Panc1 (cell line): ENCODE results near the gene ROBO1.

Source experiments
- POLR2AphosphoS5 ChIP-seq: IDR thresholded peaks from 2 replicates; pipeline ENCODE4 v1.6.1; 2012; ENCODE audit warnings: mild to moderate bottlenecking, low read depth, low read length, moderate library complexity
- SIN3A ChIP-seq: IDR thresholded peaks from 2 replicates; pipeline ENCODE4 v1.6.1; 2012; ENCODE audit warnings: low read depth, mild to moderate bottlenecking, low read length, moderate library complexity, borderline replicate concordance; ENCODE audit not compliant: insufficient read depth
- TF ChIP-seq, protein P1 (sequence below): fragments of 450-650 bp; IDR thresholded peaks from 2 replicates; pipeline ENCODE4 v1.5.1; 2017; ENCODE audit warnings: mild to moderate bottlenecking

DNA sequence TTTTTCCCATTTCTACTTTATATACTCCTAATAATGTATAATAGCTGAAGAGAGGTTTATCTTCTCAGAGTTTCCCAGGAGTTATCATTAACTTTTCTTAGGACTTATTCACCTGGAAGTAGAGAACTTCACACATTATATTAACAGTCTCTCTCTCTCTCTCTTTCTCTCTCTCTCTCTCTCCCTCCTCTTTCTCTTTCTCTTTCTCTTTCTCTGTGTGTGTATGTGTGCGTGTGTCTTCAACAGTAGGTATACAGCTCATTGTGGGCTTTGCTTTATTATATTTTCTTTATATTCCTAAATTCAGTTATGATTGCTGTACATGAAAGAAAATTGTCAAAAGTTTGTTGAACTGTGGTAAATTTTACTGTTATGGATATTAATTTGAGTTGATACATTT, 353.8 kb downstream of the ROBO1 start:
- TF ChIP-seq, protein P1, sequence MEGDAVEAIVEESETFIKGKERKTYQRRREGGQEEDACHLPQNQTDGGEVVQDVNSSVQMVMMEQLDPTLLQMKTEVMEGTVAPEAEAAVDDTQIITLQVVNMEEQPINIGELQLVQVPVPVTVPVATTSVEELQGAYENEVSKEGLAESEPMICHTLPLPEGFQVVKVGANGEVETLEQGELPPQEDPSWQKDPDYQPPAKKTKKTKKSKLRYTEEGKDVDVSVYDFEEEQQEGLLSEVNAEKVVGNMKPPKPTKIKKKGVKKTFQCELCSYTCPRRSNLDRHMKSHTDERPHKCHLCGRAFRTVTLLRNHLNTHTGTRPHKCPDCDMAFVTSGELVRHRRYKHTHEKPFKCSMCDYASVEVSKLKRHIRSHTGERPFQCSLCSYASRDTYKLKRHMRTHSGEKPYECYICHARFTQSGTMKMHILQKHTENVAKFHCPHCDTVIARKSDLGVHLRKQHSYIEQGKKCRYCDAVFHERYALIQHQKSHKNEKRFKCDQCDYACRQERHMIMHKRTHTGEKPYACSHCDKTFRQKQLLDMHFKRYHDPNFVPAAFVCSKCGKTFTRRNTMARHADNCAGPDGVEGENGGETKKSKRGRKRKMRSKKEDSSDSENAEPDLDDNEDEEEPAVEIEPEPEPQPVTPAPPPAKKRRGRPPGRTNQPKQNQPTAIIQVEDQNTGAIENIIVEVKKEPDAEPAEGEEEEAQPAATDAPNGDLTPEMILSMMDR: no peak
- no peak for TF ChIP-seq POLR2AphosphoS5
- TF ChIP-seq SIN3A: no peak
